H9 (cell line): Measurements from ENCODE around the gene SNRNP40. TPM values are rescaled to one million over a fixed set of nuclear protein-coding genes. Genes with fewer than 3 reads are reported as not detected.

Experiments
- DNase-seq: peaks from one replicate; pipeline ENCODE4 v3.0.0-alpha.2; 2017
- H2AFZ ChIP-seq: one replicate; pipeline ENCODE4 v1.6.1; 2013; ENCODE audit warnings: mild to moderate bottlenecking, low read length, control low read depth, moderate library complexity
- H2AK5ac ChIP-seq: 2 replicates; pipeline ENCODE4 v1.6.1; 2013; ENCODE audit warnings: low read length, control low read depth, mixed read lengths; ENCODE audit not compliant: insufficient read length
- H2BK120ac ChIP-seq: one replicate; pipeline ENCODE4 v1.6.1; 2013; ENCODE audit warnings: low read depth, mild to moderate bottlenecking, low read length, control low read depth, inconsistent platforms; ENCODE audit not compliant: poor library complexity, severe bottlenecking
- H2BK12ac ChIP-seq: 2 replicates; pipeline ENCODE4 v1.6.1; 2013; ENCODE audit warnings: low read length, control low read depth, mixed read lengths, low read depth; ENCODE audit not compliant: insufficient read length
- H2BK15ac ChIP-seq: 2 replicates; pipeline ENCODE4 v1.6.1; 2013; ENCODE audit warnings: low read depth, low read length, control low read depth
- H2BK20ac ChIP-seq: one replicate; pipeline ENCODE4 v1.6.1; 2013; ENCODE audit warnings: low read depth, mild to moderate bottlenecking, low read length, control low read depth, inconsistent platforms; ENCODE audit not compliant: poor library complexity, severe bottlenecking
- H2BK5ac ChIP-seq: 2 replicates; pipeline ENCODE4 v1.6.1; 2013; ENCODE audit warnings: low read length, control low read depth, mixed read lengths; ENCODE audit not compliant: insufficient read length
- H3K14ac ChIP-seq: 2 replicates; pipeline ENCODE4 v1.6.1; 2013; ENCODE audit warnings: low read length, control low read depth; ENCODE audit not compliant: insufficient read depth
- H3K18ac ChIP-seq: 2 replicates; pipeline ENCODE4 v1.6.1; 2013; ENCODE audit warnings: low read depth, mild to moderate bottlenecking, mixed read lengths, low read length, control low read depth; ENCODE audit not compliant: insufficient read length
- H3K23ac ChIP-seq: 2 replicates; pipeline ENCODE4 v1.6.1; 2013; ENCODE audit warnings: low read length, control low read depth, mixed read lengths, low read depth; ENCODE audit not compliant: insufficient read length
- H3K23me2 ChIP-seq: 2 replicates; pipeline ENCODE4 v1.6.1; 2013; ENCODE audit warnings: low read depth, mild to moderate bottlenecking, mixed read lengths, low read length, control low read depth; ENCODE audit not compliant: insufficient read length, poor library complexity, severe bottlenecking
- H3K27ac ChIP-seq: 2 replicates; pipeline ENCODE4 v1.5.1; 2013; ENCODE audit warnings: low read length, control low read depth, mixed read lengths, low read depth; ENCODE audit not compliant: insufficient read length
- H3K27me3 ChIP-seq: 2 replicates; pipeline ENCODE4 v1.6.1; 2013; ENCODE audit warnings: low read length, control low read depth, inconsistent platforms; ENCODE audit not compliant: insufficient read depth
- H3K4ac ChIP-seq: 2 replicates; pipeline ENCODE4 v1.6.1; 2013; ENCODE audit warnings: low read depth, mild to moderate bottlenecking, control low read depth, inconsistent platforms, low read length, moderate library complexity
- H3K4me1 ChIP-seq: 2 replicates; pipeline ENCODE4 v1.6.1; 2013; ENCODE audit warnings: low read length, control low read depth, inconsistent platforms; ENCODE audit not compliant: insufficient read depth
- H3K4me2 ChIP-seq: 2 replicates; pipeline ENCODE4 v1.6.1; 2013; ENCODE audit warnings: low read length, control low read depth, mixed read lengths; ENCODE audit not compliant: insufficient read length, insufficient read depth
- H3K56ac ChIP-seq: 2 replicates; pipeline ENCODE4 v1.6.1; 2013; ENCODE audit warnings: low read depth, mild to moderate bottlenecking, mixed read lengths, low read length, control low read depth; ENCODE audit not compliant: insufficient read length
- H3K79me1 ChIP-seq: 2 replicates; pipeline ENCODE4 v1.6.1; 2013; ENCODE audit warnings: low read depth, mild to moderate bottlenecking, moderate library complexity, low read length, control low read depth, inconsistent platforms; ENCODE audit not compliant: insufficient read depth, poor library complexity, severe bottlenecking
- H3K79me2 ChIP-seq: 2 replicates; pipeline ENCODE4 v1.6.1; 2013; ENCODE audit warnings: low read length, control low read depth, inconsistent platforms; ENCODE audit not compliant: insufficient read depth
- H3K9ac ChIP-seq: 2 replicates; pipeline ENCODE4 v1.6.1; 2013; ENCODE audit warnings: low read length, control low read depth, mixed read lengths; ENCODE audit not compliant: insufficient read length; ENCODE audit errors: extremely low read depth
- H3K9me3 ChIP-seq: one replicate; pipeline ENCODE4 v1.6.1; 2013; ENCODE audit warnings: low read depth, low read length, inconsistent platforms; ENCODE audit not compliant: control insufficient read depth
- H3T11ph ChIP-seq: one replicate; pipeline ENCODE4 v1.6.1; 2013; ENCODE audit warnings: mild to moderate bottlenecking, low read length, control low read depth, inconsistent platforms
- H4K20me1 ChIP-seq: one replicate; pipeline ENCODE4 v1.6.1; 2013; ENCODE audit not compliant: control insufficient read depth, insufficient read length, insufficient read depth
- H4K5ac ChIP-seq: 2 replicates; pipeline ENCODE4 v1.6.1; 2013; ENCODE audit warnings: low read depth, mild to moderate bottlenecking, mixed read lengths, low read length, control low read depth; ENCODE audit not compliant: insufficient read length
- H4K8ac ChIP-seq: replicated peaks from 2 replicates; pipeline ENCODE4 v1.6.1; 2013; ENCODE audit warnings: low read length, control low read depth, mixed read lengths, low read depth; ENCODE audit not compliant: insufficient read length
- H4K91ac ChIP-seq: 2 replicates; pipeline ENCODE4 v1.6.1; 2013; ENCODE audit warnings: low read depth, mild to moderate bottlenecking, moderate library complexity, mixed read lengths, low read length, control low read depth; ENCODE audit not compliant: insufficient read length
- H3K27ac Mint-ChIP-seq, 3 experiments: 2 replicates in 2 of 3; 3 replicates in 1 of 3; pipeline ENCODE4 v1.8.0; 2020 to 2021; ENCODE audit warnings: mixed read lengths in 3 of 3, mild to moderate bottlenecking in 1 of 3, moderate library complexity in 1 of 3
- H3K27me3 Mint-ChIP-seq: 2 replicates; pipeline ENCODE4 v1.8.0; 2021; ENCODE audit warnings: low read depth, mild to moderate bottlenecking, moderate library complexity, mixed read lengths
- H3K36me3 Mint-ChIP-seq, 3 experiments: 2 replicates in 2 of 3; 3 replicates in 1 of 3; pipeline ENCODE4 v1.8.0; 2020 to 2021; ENCODE audit warnings: low read depth in 3 of 3, mixed read lengths in 3 of 3; ENCODE audit not compliant: insufficient read depth in 1 of 3
- H3K4me1 Mint-ChIP-seq, 2 experiments: 2 replicates each; pipeline ENCODE4 v1.8.0; 2020; ENCODE audit warnings: mixed read lengths in 2 of 2
- H3K4me3 Mint-ChIP-seq, 2 experiments: 2 replicates in 1 of 2; 3 replicates in 1 of 2; pipeline ENCODE4 v1.8.0; 2020 to 2021; ENCODE audit warnings: mild to moderate bottlenecking in 2 of 2, mixed read lengths in 2 of 2, moderate library complexity in 1 of 2
- H3K9me3 Mint-ChIP-seq, 2 experiments: 2 replicates in 1 of 2; 3 replicates in 1 of 2; pipeline ENCODE4 v1.8.0; 2020; ENCODE audit warnings: mild to moderate bottlenecking in 2 of 2, mixed read lengths in 2 of 2, moderate library complexity in 1 of 2
- CTCF ChIP-seq: fragments of 200-600 bp; sonication (generic); conservative IDR thresholded peaks from 3 replicates; pipeline ENCODE4 v1.8.0; 2021; ENCODE audit warnings: antibody characterized with exemption, mild to moderate bottlenecking
- WGBS: extraction: QIAGEN DNeasy Blood & Tissue Kit; methylation state at CpG from one replicate; pipeline ENCODE4 v1.1.7; 2013; ENCODE audit warnings: missing lambda C conversion rate, low lambda C conversion rate, mixed read lengths; ENCODE audit not compliant: insufficient read length; ENCODE audit errors: extremely low coverage; 5-methylcytosine and 5-hydroxymethylcytosine counted together
- total RNA-seq: library from RNA; stranded (reverse); gene quantifications from 2 replicates; pipeline ENCODE4 v1.2.1, GENCODE V29; 2021

SNRNP40 gene
- total RNA-seq, 1 experiment from 2014 or later = 132 TPM

GRCh38 chr1:31272369-31272768 lies 24.2 kb downstream of the SNRNP40 start:
- Histone ChIP-seq H4K5ac (no peak overlapping the region), H2BK120ac (no peak overlapping the region)
- H3K27me3 Mint-ChIP-seq = no peaks in the 10 kb centered on the region

More at GRCh38 chr1:31272369-31272768, 24.2 kb downstream of the SNRNP40 start:
- Histone ChIP-seq H3K14ac (no peak overlapping the region), H3K27me3 (no peaks in the 10 kb centered on the region), H2AFZ (no peak overlapping the region), H3K4ac (no peak overlapping the region), H2AK5ac (no peak overlapping the region), H4K91ac (no peak overlapping the region), H3K4me1 (no peaks in the 10 kb centered on the region), H2BK20ac (no peak overlapping the region), H3K4me2 (no peak overlapping the region), H3K79me1 (no peaks in the 10 kb centered on the region), H3K9me3 (no peaks in the 10 kb centered on the region), H3K18ac (no peak overlapping the region), H2BK12ac (no peak overlapping the region), H4K20me1 (no peaks in the 10 kb centered on the region), H3K79me2 (no peaks in the 10 kb centered on the region; the same call in 1 of the 2 replicates), H2BK5ac (no peak overlapping the region), H3K56ac (no peak overlapping the region), H3K27ac (no peak overlapping the region), H3T11ph (no peak overlapping the region), H3K23ac (no peak overlapping the region), H2BK15ac (no peak overlapping the region), H3K23me2 (no peaks in the 10 kb centered on the region), H4K8ac (no peak overlapping the region), H3K9ac (no peak overlapping the region)
- no CpG with 5 or more reads among the region's 3 CpGs for WGBS
- TF ChIP-seq CTCF = no peak
- DNase-seq = no peak
- Mint-ChIP-seq H3K4me3 (no peak overlapping the region), H3K27ac (no peak overlapping the region), H3K9me3 (no peaks in the 10 kb centered on the region), H3K4me1 (no peaks in the 10 kb centered on the region), H3K36me3 (peaks cover 36 to 78% (median 75%) of the 10 kb centered on the region in 3 experiments; a peak in 6 of 7 replicates)
